HG03064 (cell line): ENCODE results near the gene AGAP1.

ENCODE experiments used
- ATAC-seq: cut with Tn5 transposase; IDR thresholded peaks from one replicate; pipeline ENCODE4 v1.9.1; 2021; ENCODE audit warnings: low read depth; ENCODE audit not compliant: unreplicated experiment

Gene AGAP1

DNA sequence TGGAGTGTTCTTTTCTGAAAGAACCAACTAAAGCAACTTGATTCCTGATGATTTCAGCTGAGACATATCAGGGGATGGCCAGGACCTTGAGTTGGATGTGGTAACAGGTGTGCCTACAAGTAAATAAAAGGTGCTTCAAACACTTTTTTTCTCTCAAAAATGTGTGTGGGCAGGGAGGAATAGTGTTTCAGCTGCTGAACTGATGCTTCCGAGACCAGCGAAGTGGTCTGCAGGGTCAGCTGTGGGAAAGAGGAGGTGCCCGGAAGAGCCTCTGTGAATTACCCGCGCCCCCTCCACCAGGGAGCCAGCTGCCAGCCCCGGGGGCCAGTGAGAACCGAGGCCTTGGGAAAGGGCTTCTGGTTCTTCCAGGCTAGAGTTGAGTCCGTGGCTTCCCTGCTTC is 425.0 kb downstream of the AGAP1 start:
- no peak for ATAC-seq

- no peak for ATAC-seq
Observed at GRCh38 chr2:235920216-235920865, 426.5 kb downstream of the AGAP1 start.

DNA sequence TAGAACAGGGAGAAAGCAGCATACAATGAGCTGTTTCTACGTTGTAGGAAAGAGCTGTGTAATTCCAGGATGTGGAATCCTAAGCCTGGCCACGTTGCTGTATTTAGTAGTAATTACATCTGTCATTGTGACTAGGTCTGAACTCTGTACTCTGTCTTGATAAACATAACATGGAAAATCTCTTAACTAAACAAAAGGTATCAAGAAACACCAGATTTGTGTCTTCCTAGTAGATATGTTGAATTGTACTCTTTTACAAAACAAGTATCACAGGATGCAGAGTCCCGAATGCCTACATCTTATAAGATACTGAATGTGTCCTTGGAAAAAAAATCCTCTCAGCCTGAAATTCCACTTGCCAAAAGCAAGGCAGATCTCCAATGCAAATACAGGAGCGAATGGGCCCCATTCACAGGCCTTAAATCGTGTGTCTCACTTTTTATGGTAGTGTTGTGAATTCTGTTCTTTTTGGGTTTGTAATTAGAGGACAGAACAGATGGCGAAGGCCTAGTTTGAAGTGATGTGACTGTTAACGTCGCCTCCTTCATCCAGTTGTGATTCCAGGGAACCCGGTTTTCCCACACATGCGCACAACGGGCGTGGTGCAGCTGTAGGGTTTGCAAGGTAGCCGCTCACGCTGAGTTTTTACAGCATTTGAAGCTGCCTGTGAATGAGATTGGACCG is 427.8 kb downstream of the AGAP1 start:
- no peak for ATAC-seq

GRCh38 chr2:235922839-235923238 is 429.0 kb downstream of the AGAP1 start:
- no peak for ATAC-seq

GRCh38 chr2:235923859-235924674 is 430.2 kb downstream of the AGAP1 start:
- ATAC-seq, result no peak

- ATAC-seq, result no peak
Observed at GRCh38 chr2:235924675-235925063, 430.8 kb downstream of the AGAP1 start.

DNA sequence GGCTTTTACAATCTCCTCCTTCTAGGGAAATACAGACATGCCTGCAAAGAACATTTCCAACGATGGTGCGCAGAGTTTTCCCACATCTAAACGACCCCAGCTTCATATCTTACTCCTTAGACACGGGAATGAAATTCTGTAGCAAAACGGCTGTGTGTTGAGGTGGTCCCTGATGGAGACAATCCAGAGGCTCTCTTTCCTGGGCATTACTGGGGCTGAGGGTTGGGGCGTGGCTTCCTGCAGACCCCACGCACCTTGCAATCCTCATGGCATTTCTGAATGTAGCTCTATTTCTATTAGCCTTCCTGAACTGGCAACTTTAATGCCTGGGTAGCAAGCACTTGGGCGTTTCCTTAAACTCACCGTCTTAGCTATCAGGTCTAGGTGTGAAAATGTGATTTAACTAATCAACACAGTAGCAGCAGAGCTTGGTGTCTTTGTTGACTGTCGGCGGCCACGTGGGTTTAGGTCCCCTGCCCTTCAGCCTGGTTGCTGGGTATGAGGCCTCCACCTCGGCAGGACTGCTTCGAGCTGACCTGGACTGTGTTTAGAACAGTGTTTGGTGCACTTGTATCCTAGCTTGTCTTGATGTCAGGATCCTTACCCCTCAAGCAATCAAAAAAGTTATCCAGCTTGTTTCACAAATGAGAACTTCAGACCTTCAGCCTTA is 431.5 kb downstream of the AGAP1 start:
- ATAC-seq, result no peak

DNA sequence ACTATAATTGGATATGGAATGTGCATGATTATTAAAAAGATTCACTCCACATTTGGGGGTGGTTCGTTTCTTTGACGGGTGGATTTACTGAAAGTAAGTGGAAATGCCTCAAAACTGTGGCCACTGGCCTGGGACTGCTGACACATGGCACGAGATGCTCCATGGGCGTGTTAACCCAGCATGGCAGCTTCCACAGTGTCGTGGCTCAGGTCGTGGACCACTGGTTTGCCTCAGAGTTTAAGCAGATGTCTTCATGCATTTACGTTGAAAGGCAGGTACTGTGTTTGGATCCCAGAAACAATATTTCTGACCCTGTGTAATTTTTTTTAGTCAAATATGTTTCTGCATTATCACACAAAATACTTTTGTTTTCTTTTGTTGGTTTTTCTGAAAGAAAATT is 432.4 kb downstream of the AGAP1 start:
- ATAC-seq, result no peak

DNA sequence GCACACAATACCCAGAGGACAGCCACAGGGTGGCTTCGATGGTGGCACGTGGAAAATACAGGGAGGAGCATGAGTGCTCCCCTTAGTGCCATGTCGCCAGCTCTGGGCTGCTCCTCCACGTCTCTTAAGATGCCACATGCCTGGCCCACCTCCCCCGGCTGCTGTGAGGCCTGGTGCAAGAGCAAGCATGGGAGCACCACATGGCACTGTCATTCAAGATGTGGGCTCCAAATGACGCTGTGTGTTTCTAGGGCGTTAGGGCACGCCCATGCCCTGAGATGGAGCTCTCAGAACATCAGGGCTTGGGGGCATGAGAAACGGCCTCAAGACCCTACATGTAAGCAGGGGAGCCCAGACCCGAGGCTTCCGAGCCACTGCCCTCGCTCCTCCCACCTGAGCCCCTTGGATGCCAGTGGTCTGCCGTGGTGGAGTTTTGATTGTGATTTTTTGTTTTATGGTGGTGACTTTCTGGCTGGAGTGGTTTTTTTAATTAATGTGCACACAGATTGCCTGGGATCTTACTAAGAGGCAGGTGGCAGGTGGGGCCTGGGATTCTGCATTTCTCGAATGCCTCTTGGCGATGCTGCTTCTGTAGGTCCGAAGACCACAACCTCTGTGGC is 435.0 kb downstream of the AGAP1 start:
- ATAC-seq, result no peak

DNA sequence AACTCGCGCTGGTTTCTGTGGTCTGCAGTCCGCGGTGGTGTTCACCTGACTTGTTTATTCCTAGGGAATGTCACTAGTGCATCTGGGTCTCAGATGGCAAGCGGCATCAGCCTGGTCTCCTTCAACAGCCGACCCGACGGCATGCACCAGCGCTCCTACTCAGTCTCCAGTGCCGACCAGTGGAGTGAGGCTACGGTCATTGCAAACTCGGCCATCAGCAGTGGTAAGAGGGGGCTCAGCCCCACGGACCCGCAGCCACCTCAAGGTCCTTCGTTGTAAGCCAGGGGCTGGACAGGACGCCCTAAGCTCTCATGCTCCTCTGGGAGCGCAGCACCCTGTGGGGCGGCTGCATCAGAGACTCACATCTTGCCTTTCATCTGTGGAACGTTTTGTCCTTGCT is 436.9 kb downstream of the AGAP1 start:
- no peak for ATAC-seq

DNA sequence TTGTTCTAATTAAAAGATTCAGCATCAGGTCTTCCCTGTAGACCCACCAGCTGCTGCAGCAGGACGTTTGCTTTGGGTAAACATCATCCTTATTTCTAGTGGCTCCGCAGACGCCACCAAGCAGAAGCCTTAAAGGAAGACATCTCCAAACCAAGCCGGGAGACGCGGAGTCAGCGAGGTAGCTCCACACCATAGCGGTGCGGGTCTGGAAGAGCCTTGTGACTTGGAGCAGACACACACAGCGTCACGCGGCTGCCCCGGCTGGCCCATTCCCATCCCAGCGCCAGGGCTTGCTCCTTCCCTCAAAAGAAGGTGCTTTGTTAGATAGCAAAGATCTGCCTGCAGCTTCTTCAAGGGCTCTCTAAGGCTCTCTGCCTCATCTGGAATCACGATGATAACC is 437.8 kb downstream of the AGAP1 start:
- no peak for ATAC-seq

GRCh38 chr2:235934059-235934773 is 440.4 kb downstream of the AGAP1 start:
- ATAC-seq, result no peak

- no peak for ATAC-seq
Observed at GRCh38 chr2:235934774-235935484, 441.1 kb downstream of the AGAP1 start.

GRCh38 chr2:235935773-235936172 is 441.9 kb downstream of the AGAP1 start:
- ATAC-seq, result no peak

GRCh38 chr2:235936493-235936892 is 442.6 kb downstream of the AGAP1 start:
- no peak for ATAC-seq

DNA sequence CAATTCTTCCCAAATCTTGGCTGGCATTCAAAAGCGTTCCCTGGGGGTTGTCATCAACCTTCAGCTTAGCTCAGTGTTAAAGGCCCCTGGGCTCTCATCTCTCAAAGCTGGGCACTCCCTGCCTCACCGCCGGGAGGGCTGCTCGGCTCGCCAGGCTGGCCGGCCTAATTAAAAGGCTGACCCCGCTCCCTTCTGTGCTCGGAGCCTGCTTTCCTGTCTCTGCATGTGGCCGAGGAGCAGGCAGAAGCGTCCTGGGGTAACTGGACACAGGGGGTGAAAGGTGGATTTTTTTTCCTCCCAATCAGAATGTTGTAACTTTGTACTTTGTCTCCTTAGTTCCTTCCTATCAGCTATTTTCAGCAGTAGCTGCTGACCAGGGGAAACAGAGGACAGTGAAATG is 443.2 kb downstream of the AGAP1 start:
- no peak for ATAC-seq

DNA sequence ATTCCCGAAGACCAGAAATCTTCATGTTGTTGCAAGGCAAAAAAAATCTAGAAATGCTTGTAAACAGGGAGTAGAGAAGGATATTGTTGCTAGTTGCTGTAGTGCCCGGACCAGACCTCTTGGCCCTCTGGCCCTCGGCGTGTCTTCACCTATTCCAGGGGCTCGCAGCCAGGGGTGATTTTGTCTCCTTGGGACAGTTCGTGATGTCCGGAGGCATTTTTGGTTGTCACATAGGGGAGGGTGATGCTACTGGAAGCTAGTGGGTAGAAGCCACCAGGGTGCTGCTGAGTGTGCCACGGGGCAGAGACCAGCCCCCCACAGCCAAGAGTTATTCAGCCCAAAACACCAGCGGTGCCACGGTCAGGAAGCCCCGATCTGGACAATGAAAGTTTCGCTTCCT is 443.7 kb downstream of the AGAP1 start:
- no peak for ATAC-seq

DNA sequence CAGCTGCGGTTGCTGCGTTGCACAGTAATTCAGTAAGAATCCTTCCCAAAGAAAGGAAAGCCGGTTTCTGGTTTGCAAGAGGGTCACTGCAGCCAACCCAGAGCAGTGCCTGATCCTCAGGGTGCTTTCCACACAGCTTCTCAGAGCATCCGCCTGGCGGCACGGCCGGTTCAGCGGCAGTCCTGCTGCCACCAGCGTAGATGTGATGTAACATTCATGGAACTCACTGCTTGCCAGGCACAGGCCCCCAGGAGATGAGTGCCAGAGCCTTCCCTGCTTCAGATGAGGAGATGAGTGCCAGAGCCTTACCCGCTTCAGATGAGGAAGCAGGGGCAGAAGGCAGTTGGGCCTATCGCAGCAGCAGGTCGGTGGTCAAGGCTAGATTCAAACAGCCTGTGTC is 444.1 kb downstream of the AGAP1 start:
- ATAC-seq, result no peak

- ATAC-seq, result no peak
Observed at GRCh38 chr2:235938611-235939010, 444.8 kb downstream of the AGAP1 start.
